GM12878 (cell line): ENCODE results near the gene TOB1. TPM values are rescaled to one million over a fixed set of nuclear protein-coding genes. Genes with fewer than 3 reads are reported as not detected.

Experiments used
- ATAC-seq: fragments of 200-7000 bp; cut with Tn5 transposase; 3 replicates; pipeline ENCODE4 v1.9.1; 2020; ENCODE audit warnings: mild to moderate bottlenecking, moderate library complexity
- BruUV-seq: library from RNA; stranded (reverse); fragments of 400-500 nt; replicated peaks from 2 replicates; lab custom pipeline; 2021; lab: Mats Ljungman, UMichigan
- CTCF ChIA-PET: fragments of 300-600 bp; sonication (Branson Sonifier 250); formaldehyde crosslinking; extraction: SDS; loops from one replicate; lab custom pipeline; 2021; ENCODE audit warnings: inconsistent platforms; lab: Yijun Ruan, JAX
- POLR2A ChIA-PET: fragments of 350-600 bp; formaldehyde crosslinking; extraction: SDS; loops from one replicate; lab custom pipeline; 2021; ENCODE audit warnings: inconsistent platforms; lab: Charles Lee
- RAD21 ChIA-PET: fragments of 300-600 bp; sonication (Branson Sonifier 250); formaldehyde crosslinking; loops from one replicate; lab custom pipeline; 2023; ENCODE audit warnings: antibody characterized with exemption; ENCODE audit not compliant: unreplicated experiment; lab: Charles Lee
- SMC1A ChIA-PET: fragments of 300-600 bp; sonication (Branson Sonifier 250); formaldehyde crosslinking; loops from one replicate; lab custom pipeline; 2023; ENCODE audit not compliant: unreplicated experiment, uncharacterized antibody; lab: Charles Lee
- DNase-seq: peaks from one replicate; pipeline ENCODE4 v3.0.0-alpha.2; 2011; ENCODE audit warnings: low read depth, low spot score
- FAIRE-seq: peaks from 3 replicates; lab custom pipeline; 2011; peaks lifted over from hg19 to GRCh38; lab: Jason Lieb, UNC
- H2AFZ ChIP-seq: 2 replicates; pipeline ENCODE4 v1.6.0; 2011; ENCODE audit warnings: low read depth, low read length, control low read depth; ENCODE audit not compliant: control insufficient read depth
- H3K27ac ChIP-seq: 2 replicates; pipeline ENCODE4 v1.5.1; 2011; ENCODE audit warnings: control low read depth; ENCODE audit not compliant: control insufficient read depth, insufficient read depth
- H3K27me3 ChIP-seq, 2 experiments: replicated peaks in 1 of 2; 2 replicates each; pipeline versions ENCODE4 v1.6.0 to v1.6.1; 2011; ENCODE audit warnings: low read length in 1 of 2; ENCODE audit not compliant: control insufficient read depth in 2 of 2, insufficient read depth in 2 of 2
- H3K36me3 ChIP-seq, 2 experiments: 2 replicates each; pipeline ENCODE4 v1.5.1; 2011; ENCODE audit warnings: low read length in 1 of 2; ENCODE audit not compliant: control insufficient read depth in 2 of 2, insufficient read depth in 2 of 2
- H3K4me1 ChIP-seq: 2 replicates; pipeline ENCODE4 v1.6.1; 2011; ENCODE audit warnings: mild to moderate bottlenecking, low read length, moderate library complexity, mixed read lengths; ENCODE audit not compliant: control insufficient read depth, insufficient read depth
- H3K4me2 ChIP-seq: 2 replicates; pipeline ENCODE4 v1.6.0; 2011; ENCODE audit warnings: control low read depth; ENCODE audit not compliant: control insufficient read depth, insufficient read depth
- H3K4me3 ChIP-seq: fragments of 200-600 bp; sonication (generic); 2 replicates; pipeline ENCODE4 v1.5.1; 2016
- H3K79me2 ChIP-seq: 2 replicates; pipeline ENCODE4 v1.6.0; 2011; ENCODE audit warnings: low read length; ENCODE audit not compliant: control insufficient read depth, insufficient read depth
- H3K9ac ChIP-seq: 2 replicates; pipeline ENCODE4 v1.8.0; 2011; ENCODE audit warnings: low read length, control low read depth, mixed read lengths; ENCODE audit not compliant: control insufficient read depth, insufficient read depth
- H3K9me3 ChIP-seq: replicated peaks from 3 replicates; pipeline ENCODE4 v1.5.1; 2011; ENCODE audit warnings: mild to moderate bottlenecking, low read length; ENCODE audit not compliant: control insufficient read depth, insufficient read depth
- H4K20me1 ChIP-seq: 2 replicates; pipeline ENCODE4 v1.6.0; 2011; ENCODE audit not compliant: control insufficient read depth, insufficient read depth
- CBFB ChIP-seq: IDR thresholded peaks from 2 replicates; pipeline ENCODE4 v1.6.1; 2016; ENCODE audit warnings: antibody characterized with exemption, low read depth
- CBX5 ChIP-seq: sonication (generic); IDR thresholded peaks from 2 replicates; pipeline ENCODE4 v1.6.1; 2016; ENCODE audit warnings: low read depth, moderate library complexity, mild to moderate bottlenecking, inconsistent platforms
- CREM ChIP-seq: IDR thresholded peaks from 2 replicates; pipeline ENCODE4 v1.6.1; 2014; ENCODE audit warnings: antibody characterized with exemption, low read depth
- CUX1 ChIP-seq: IDR thresholded peaks from 2 replicates; pipeline ENCODE4 v1.6.1; 2012; ENCODE audit warnings: improper control_type of control experiment, low read depth, low read length; ENCODE audit not compliant: insufficient replicate concordance
- GABPA ChIP-seq: IDR thresholded peaks from 2 replicates; pipeline ENCODE4 v1.6.1; 2014; ENCODE audit warnings: antibody characterized with exemption, low read depth, mild to moderate bottlenecking, inconsistent platforms
- HDGF ChIP-seq: fragments of 450-650 bp; IDR thresholded peaks from 2 replicates; pipeline ENCODE4 v1.6.1; 2016; ENCODE audit warnings: antibody characterized with exemption
- JUND ChIP-seq: IDR thresholded peaks from 2 replicates; pipeline ENCODE4 v1.6.1; 2012; ENCODE audit warnings: low read depth, mild to moderate bottlenecking, low read length, improper control_type of control experiment, moderate library complexity
- NRF1 ChIP-seq: conservative IDR thresholded peaks from 2 replicates; pipeline ENCODE4 v1.6.1; 2011; ENCODE audit warnings: mild to moderate bottlenecking, low read depth, low read length, improper control_type of control experiment
- RBBP5 ChIP-seq: fragments of 200-600 bp; sonication (generic); conservative IDR thresholded peaks from 2 replicates; pipeline ENCODE4 v1.6.1; 2016
- RELA ChIP-seq: fragments of 450-650 bp; IDR thresholded peaks from 2 replicates; pipeline ENCODE4 v1.8.0; 2014; ENCODE audit warnings: borderline replicate concordance; ENCODE audit not compliant: partially characterized antibody
- SP1 ChIP-seq: IDR thresholded peaks from one replicate; pipeline ENCODE4 v1.6.1; 2011; ENCODE audit warnings: low read depth, low read length
- SREBF1 ChIP-seq: IDR thresholded peaks from 2 replicates; pipeline ENCODE4 v1.6.1; 2012; ENCODE audit warnings: mild to moderate bottlenecking, low read length
- STAT1 ChIP-seq: fragments of 450-650 bp; conservative IDR thresholded peaks from 2 replicates; pipeline ENCODE4 v1.6.1; 2014; ENCODE audit warnings: antibody characterized with exemption, mild to moderate bottlenecking
- TARDBP ChIP-seq: IDR thresholded peaks from 2 replicates; pipeline ENCODE4 v1.6.1; 2016; ENCODE audit warnings: borderline replicate concordance
- TCF3 ChIP-seq: IDR thresholded peaks from 2 replicates; pipeline ENCODE4 v1.6.1; 2012; ENCODE audit warnings: low read depth, mild to moderate bottlenecking, low read length, borderline replicate concordance; ENCODE audit not compliant: insufficient read depth
- ZBED1 ChIP-seq: IDR thresholded peaks from 2 replicates; pipeline ENCODE4 v1.6.1; 2016; ENCODE audit warnings: borderline replicate concordance
- WGBS: methylation state at CpG from one replicate; pipeline ENCODE4 v1.1.6; 2016; ENCODE audit warnings: low lambda C conversion rate; ENCODE audit not compliant: insufficient replicate concordance, insufficient coverage; ENCODE audit errors: missing lambda C conversion rate; 5-methylcytosine and 5-hydroxymethylcytosine counted together
- in situ Hi-C: fragments of 300-500 bp; cut with MboI; formaldehyde crosslinking; loops from 9 replicates; pipeline ENCODE4 v1.14.3; 2018; ENCODE audit warnings: mixed read lengths
- intact Hi-C: fragments of 100-400 bp; cut with micrococcal nuclease; formaldehyde crosslinking; loops from one replicate; pipeline ENCODE4 v1.14.2; 2022; ENCODE audit not compliant: unreplicated experiment
- polyA plus RNA-seq, 11 experiments: library from polyadenylated mRNA; depleted of rRNA in 4 of 11; unstranded in 6 of 11; stranded (reverse) in 5 of 11; fragments of >200 nt; fragmentation: Nextera tagmentation in 4 of 11; fragmentation: Illumina TruSeq in 1 of 11; extraction: Ambion mirVana in 4 of 11; extraction: Trizol in 1 of 11; gene quantifications; 1 replicate in 1 of 11; 2 replicates in 10 of 11; pipeline versions ENCODE4 v1.2.1 to v1.2.3, GENCODE V29; 2011 to 2016; ENCODE audit warnings: inconsistent platforms in 2 of 11, missing spikeins in 2 of 11, low read depth in 1 of 11
- total RNA-seq, 4 experiments: library from RNA; depleted of rRNA in 3 of 4; stranded (reverse); fragments of >200 nt in 3 of 4; fragmentation: Illumina TruSeq in 1 of 4; extraction: Trizol in 1 of 4; gene quantifications; 2 replicates each; pipeline versions ENCODE4 v1.2.1 to v1.2.3, GENCODE V29; 2013 to 2021

The TOB1 gene
- total and polyA plus RNA-seq, 10 of the 15 experiments (the other 5 are each of a cell fraction or from before 2014, with no cell fraction given), result 5.0 to 32.4 (median 13.7) TPM

GRCh38 chr17:50840311-50840851, 25.8 kb downstream of the TOB1 start:
- Histone ChIP-seq H3K27ac (no peak overlapping the region), H3K9ac (no peak overlapping the region), H3K79me2 (no peaks in the 10 kb centered on the region), H3K27me3 (no peaks in the 10 kb centered on the region; a peak in 2 of 4 replicates), H4K20me1 (no peaks in the 10 kb centered on the region), H3K4me1 (no peaks in the 10 kb centered on the region), H3K9me3 (no peaks in the 10 kb centered on the region), H3K4me2 (no peak overlapping the region), H3K36me3 (no peaks in the 10 kb centered on the region)
- 57% methylated on average over 29 of the region's 29 CpGs for WGBS
- ChIA-PET SMC1A (interaction anchor here (2.1 to 2.2 kb wide), 2 partner anchors 55 to 56 kb away, joined by 8 to 17 read pairs; no protein-coding TSS in a partner anchor), CTCF (interaction anchor here (5.1 to 8.1 kb wide), 3 partner anchors 13 to 56 kb away, joined by 16 to 84 read pairs (median 30); no protein-coding TSS in a partner anchor)
- intact Hi-C loops, result no loop called here
- in situ Hi-C loops, result loop anchor here (5.0 kb wide), 1 partner anchor 58 kb away; no protein-coding TSS in a partner anchor
- TF ChIP-seq NRF1 (no peak), SP1 (no peak), RELA (no peak), ZBED1 (no peak), CUX1 (no peak), HDGF (no peak), CBFB (no peak), RBBP5 (no peak), TARDBP (no peak), GABPA (no peak), TCF3 (no peak), CBX5 (no peak), SREBF1 (no peak), CREM (no peak), JUND (no peak), STAT1 (no peak)
- TF ChIP-seq, all 136 proteins: peak for 0
- no TSS peak for BruUV-seq
- ChIA-PET RAD21 (interaction anchor here (2.6 kb wide), 1 partner anchor 56 kb away, joined by 18 read pairs; no protein-coding TSS in a partner anchor), POLR2A (no interaction called here)
- no peak overlapping the region for H3K4me3 ChIP-seq
- FAIRE-seq, result no peak
- no peak overlapping the region for H2AFZ ChIP-seq
- no peak for ATAC-seq
- DNase-seq, result no peak
